Stimulated activated CD8-positive, alpha-beta memory T cell treated with anti-CD3 and anti-CD28 coated beads, Interleukin-7, amount 100 ng/mL, for 24 hours (primary cell): Measurements from ENCODE around the gene PGGHG.
"Not testable (repeated sequence)": the region's sequence is repeated elsewhere in the genome, so short reads cannot be mapped to it uniquely, and the experiment has no call there.

ENCODE experiments used
- DNase-seq: peaks from one replicate; pipeline ENCODE4 v3.0.0-alpha.2; 2020; ENCODE audit warnings: low read depth

Gene PGGHG

DNA sequence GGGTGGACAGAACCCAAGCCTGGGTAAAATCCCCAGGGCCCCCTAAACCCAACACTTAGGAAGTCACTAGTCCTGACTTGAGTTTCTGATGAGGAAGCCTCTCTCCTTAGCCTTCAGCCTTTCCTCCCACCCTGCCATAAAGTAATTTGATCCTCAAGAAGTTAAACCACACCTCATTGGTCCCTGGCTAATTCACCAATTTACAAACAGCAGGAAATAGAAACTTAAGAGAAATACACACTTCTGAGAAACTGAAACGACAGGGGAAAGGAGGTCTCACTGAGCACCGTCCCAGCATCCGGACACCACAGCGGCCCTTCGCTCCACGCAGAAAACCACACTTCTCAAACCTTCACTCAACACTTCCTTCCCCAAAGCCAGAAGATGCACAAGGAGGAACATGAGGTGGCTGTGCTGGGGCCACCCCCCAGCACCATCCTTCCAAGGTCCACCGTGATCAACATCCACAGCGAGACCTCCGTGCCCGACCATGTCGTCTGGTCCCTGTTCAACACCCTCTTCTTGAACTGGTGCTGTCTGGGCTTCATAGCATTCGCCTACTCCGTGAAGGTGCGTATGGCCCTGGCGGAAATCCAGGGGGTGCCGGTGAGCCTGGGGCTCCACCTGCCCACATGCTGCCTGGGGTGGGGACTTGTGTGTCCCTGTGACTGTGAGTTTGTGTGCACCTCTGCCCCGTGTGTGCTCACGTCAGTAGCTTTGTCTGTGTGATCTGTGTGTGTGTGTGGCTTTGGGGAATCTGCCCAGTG, 25.0 kb downstream of the PGGHG start, which contains the start of gene IFITM1:
Gene IFITM1, plus strand, starts transcription at position 254 of the 767 bp plus-strand sequence. Its CDS starts 131 bp downstream, at position 385.
- DNase-seq: no peak

DNA sequence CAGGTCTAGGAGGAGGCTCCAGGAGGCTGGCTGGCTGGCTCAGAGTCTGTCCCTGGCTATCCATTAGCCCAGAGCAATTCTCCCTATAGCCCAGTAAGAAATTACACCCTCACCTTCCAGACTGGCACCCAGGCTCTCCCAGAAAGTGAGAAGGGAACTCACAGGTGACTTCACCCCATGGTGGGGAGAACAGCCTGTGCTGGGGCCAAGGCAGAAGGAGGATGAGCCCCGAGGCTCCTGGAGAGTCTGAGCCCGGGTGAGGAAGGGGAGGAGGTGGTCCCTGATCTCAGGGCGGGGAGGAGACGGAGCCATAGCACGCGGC, 25.6 kb downstream of the PGGHG start:
- DNase-seq: not testable (repeated sequence)

DNA sequence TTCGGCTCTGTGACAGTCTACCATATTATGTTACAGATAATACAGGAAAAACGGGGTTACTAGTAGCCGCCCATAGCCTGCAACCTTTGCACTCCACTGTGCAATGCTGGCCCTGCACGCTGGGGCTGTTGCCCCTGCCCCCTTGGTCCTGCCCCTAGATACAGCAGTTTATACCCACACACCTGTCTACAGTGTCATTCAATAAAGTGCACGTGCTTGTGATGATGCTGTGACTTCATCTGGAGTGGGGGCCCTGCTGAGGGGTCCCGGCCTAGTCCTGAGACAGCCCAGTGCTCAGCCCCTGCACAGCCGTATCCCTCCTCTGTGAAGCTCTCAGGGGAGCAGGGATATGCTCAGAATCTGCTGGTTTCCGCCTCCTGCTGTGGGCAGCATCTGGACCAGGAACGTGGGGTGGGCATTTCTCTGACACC, 26.1 kb downstream of the PGGHG start:
- DNase-seq: no peak

DNA sequence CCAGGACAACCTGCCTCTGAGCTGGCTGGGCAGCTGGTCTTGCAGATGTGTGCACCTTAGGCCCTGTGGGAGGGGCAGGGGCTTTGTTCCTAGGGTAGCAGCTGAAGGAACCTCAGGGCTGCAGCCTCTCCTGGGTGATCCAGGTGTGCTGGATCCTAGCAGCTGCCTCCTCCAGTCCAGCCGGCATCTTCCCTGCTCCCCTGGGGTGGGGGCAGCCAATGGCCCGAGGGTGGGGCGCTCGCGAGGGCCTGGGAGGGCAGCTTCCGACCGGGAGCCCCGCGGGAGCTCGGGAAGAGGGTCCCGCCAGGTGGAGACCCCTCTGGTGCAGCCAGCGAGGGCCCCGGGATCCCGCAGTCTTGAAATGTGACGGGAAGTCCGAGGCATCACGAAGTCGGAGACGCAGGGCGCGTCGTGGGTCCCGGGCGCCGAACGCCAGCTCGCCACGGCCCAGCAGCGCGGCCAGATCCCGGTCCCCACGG, 26.6 kb downstream of the PGGHG start:
- no peak for DNase-seq

DNA sequence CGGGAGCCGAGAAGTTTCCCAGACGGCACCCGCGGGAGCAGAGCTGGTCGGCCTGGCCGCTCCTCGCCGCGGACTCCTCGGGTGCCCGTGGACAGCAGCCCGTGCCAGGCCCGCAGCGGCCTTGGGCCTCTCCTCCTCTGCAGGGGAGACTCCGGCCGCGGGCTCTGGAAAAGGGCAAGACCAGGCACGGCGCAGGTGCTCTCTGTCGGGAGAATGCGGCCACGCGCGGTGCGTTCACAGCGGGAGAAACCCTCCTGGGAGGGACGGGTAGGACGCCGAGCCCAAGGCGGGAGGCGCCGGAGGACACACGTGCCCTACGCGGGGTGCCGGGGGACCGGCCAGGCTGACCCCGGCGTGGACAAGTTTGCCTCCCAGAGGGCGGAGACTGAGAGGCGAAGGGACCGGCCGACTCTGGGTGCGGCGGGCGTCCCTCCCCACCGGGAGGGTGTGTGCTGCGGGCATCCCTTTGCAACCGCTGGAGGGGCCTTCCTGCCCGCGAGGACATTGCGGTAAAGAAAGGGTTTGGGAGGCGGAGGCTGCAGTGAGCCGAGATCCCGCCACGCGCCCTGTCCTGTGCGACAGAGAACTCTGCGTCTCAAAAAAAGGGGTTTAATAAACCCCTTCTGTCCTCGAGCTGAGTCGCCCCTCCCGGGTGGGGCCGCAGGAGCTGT, 27.2 kb downstream of the PGGHG start:
- no peak for DNase-seq

DNA sequence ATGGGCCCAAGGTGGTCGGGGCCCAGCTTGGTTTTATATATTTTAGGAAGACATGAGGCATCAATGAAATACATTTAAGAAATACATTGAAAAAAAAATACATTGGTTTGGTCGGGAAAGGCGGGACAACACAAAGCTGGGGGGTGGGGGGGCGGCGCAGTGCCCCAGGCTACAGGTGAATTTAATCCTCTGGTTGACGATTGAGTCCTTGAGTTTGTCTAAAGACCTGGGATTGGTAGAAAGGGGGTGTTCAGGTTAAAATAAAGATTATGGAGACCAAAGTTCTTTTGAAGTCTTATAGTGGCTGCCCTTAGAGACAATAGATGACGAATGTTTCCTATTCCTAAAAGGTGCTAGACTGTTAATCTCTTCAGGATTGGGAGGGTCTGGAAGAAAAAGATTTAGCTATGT, 28.0 kb downstream of the PGGHG start:
- DNase-seq: no peak

DNA sequence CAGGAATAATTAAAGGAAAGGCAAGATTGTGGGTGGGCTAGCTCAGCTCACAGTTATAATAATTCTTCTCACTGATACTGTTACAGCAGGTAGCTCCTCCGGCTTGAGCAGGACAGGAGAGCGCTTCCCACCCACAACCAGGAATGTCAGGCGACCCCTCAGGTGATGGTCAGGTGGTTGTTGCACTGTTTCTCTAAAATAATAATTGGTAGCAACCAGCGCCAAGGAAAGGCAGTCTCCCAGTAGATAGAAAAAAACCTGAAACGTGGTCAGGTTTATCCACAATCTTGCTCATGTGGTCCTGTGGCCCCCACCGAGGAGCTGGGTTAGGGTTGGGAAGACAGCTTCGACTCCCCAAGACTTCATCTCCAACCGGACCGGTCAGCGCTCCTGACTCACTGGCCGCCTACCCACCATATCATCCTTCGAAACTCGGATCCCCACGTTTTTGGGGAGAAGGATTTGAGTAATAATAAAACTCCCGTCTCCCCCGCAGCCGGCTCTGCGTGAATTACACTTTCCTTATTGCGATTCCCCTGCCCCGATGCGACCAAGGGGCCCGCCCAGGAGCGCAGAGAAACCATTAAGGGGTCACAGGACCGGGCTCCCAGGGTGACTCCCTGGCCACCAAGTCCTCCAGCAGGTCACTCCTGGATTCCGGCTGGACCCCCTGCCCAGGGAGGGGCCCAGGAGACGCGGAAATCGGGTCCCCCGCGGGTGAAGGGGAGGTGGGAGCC, 28.9 kb downstream of the PGGHG start:
- DNase-seq: not testable (repeated sequence)

DNA sequence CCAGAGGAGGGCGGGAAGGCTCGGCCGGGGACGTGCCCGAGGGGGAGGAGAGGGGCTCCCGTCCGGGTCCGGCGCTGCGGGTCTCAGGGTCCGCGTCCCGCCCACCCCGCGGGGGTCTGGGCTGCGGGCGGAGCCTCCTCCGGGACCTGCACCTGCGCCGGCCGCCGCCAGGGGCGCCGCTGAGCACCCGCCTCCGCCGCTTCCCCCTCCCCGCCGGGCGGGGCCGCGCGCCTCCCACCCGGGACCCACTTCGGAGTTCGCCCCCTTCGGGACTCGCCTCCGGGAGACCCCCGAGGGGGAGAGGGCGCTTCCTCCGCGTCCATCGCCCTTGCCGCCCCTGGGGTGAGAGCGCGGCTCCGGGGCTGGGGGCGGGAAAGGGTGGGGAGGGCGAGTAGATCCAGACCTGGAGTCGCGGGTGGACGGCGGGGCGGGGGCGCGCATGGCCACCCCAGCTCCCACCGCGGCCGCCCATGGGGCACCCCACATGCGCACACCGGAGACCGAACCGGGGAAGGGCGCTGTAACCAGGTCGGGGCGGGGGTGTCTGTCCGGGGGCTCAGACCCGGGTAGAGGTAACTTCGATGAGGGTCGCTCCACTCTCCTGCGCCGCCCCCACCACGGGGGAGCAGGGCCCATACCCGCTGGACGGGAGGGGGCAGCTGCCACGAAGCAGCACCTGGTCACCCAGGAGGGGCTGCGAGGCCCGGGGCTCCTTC, 29.6 kb downstream of the PGGHG start:
- not testable (repeated sequence) for DNase-seq

DNA sequence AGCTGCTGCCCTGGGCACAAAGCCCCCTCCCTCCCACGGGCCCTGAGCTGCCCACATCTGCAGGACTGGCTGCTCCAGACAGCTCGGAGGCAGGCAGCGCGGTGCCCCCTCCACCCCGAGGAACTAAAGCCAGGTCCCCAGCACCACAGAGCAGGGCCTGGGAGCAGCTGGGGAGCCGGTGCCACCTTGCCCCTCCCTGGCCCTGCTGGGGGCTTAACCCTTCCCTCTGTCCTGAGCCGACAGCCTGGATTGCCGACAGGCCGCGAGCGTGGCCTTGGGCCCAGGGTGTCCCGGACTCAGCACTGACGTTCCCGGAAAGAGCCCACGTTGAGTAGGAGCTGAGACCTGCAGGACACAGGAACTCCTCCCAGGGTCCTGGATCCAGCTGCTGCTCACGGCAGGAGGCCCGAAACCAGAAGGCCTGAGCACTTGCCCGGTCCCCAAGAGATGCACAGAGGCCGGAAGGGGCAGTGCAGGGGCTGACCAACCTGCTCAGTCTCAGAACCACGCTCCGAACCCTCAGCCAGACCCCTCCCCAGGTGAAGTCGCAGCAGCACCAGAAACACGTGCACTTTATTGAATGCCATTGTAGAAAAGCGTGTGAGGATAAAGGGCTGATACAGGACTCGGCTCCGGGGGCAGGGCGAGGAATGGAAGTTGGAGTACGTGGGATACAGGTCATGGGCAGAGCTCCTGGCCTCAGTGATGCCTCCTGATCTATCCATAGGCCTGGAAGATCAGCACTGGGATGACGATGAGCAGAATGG, 30.4 kb downstream of the PGGHG start:
- not testable (repeated sequence) for DNase-seq

DNA sequence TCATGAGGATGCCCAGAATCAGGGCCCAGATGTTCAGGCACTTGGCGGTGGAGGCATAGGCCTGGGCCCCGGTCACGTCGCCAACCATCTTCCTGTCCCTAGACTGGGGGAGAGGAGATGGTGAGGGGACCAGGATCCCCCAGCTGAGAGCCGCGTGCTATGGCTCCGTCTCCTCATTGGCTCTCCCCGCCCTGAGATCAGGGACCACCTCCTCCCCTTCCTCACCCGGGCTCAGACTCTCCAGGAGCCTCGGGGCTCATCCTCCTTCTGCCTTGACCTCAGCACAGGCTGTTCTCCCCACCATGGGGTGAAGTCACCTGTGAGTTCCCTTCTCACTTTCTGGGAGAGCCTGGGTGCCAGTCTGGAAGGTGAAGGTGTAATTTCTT, 31.0 kb downstream of the PGGHG start:
- not testable (repeated sequence) for DNase-seq

DNA sequence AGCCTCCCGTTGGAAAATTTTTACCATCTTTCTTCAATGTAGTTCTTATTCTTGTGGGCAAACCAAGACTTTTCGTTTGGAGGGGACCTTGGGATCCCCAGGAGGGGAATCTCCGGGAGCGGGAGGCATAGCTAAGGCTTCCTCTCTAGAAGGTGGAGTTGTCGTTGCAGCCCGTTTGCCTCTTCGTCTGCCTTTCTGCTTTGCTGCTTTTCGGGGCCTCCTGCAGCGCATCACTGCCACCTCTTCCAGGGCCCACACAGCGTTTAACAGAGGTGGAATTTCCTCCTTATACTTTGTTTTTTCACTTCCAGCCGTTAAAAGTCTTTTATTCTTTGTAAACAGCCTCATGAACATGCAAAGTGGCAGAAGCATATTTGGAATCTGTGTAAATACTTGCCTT, 35.2 kb downstream of the PGGHG start:
- no peak for DNase-seq

DNA sequence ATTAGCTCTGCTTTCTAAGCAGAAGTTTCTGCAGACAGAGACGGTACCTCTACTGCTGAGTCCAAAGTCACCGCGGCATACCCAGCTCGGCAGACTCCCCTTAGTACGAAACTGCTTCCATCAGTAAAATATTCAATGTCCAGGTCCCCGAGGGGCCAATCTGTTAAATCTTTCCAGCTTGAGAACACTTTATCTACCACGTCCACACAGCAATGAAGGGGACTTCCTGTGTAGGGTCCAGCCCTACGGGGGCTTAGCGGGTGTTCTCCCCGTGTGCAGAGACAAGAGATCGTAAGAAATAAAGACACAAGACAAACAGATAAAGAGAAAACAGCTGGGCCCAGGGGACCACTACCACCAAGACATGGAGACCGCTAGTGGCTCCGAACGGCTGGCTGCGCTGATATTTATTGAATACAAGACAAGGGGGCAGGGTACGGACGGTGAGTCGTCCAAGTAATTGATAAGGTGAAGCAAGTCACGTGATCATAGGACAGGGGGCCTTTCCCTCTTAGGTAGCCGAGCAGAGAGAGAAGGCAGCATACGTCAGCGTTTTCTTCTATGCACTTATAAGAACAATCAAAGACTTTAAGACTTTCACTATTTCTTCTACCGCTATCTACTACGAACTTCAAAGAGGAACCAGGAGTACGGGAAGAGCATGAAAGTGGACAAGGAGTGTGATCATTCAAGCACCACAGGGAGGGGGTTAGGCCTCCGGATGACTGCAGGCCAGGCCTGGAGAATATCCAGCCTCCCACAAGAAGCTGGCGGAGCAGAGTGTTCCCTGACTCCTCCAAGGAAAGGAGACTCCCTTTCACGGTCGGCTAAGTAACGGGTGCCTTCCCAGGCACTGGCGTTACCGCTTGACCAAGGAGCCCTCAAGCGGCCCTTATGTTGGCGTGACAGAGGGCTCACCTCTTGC, 35.9 kb downstream of the PGGHG start:
- not testable (repeated sequence) for DNase-seq

DNA sequence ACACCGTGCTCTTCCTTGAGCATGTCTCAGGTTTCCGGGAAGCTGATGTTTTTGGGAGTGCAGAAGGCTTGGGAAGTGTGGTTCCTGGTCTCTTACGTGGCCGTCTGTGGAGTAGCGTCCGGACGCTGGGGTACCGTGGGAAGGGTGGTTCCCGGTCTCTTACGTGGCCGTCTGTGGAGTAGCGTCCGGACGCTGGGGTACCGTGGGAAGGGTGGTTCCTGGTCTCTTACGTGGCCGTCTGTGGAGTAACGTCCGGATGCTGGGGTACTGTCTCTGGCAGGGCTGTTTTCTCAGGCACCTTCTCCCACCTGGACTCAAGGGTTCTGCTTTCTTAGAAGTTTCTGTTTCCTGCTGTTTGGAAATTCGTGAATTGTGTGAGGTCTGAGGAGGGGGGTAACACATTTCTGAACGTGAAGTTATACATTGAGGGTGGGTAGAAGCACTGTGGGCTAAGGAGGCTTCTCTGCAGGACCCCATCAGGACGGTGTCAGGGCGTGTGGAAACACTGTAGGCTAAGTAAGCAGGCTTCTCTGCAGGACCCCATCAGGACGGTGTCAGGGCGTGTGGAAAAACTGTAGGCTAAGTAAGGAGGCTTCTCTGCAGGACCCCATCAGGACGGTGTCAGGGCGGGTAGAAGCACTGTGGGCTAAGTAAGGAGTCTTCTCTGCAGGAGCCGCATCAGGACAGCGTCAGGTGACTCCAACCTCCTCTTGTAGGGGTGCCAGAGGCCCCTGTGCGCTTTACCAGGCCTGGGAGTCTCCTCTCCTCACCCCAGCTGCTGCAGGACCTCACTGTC, 37.1 kb downstream of the PGGHG start:
- DNase-seq: no peak

DNA sequence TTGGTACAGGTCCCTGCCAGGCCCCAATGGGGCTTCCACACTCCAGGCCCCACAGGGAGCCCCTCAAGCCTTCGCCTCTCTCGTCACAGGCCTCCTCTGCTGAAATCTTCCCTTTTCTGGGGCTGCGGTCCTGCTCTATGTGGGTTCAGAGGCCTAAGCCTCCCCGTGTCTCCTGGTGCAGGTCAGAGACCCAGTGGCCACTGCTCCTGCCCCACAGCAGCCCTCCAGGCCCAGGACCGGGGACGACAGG, 37.6 kb downstream of the PGGHG start:
- no peak for DNase-seq

DNA sequence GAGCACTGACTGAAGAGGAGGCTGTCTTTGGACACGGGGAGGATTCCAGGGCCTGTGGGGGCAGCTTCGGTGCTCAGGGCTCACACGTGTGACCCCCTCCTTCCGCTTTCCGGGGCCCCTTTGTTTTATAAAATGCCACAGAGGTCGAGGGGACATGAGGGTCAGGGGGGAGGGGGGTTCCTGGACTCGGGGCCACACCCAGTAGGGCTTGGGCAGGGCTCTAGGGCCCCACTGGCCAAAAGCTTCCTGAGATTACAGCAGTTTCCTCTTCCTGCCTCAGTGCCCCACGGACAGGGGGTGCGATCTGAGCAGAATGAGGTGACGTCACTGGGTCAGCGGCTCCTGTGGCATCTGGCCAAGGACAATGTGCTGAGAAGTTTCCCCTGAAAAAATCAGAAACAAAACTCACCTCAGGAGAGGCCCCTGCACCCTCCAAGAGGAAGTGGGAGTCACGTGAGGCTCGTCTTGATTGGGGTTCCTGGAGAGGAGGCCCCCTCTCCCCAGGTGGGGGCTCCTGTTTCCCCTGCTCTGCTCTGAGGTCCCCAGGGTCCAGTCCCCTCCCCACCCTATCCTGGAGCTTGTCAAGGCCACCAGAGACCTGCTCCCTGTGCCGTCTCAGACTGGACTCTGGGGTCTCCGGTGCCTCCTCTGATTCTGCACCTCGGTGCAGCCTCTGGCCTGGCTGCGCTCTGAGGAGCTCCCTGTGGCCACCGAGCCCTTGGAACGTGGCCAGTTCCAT, 38.1 kb downstream of the PGGHG start:
- no peak for DNase-seq

DNA sequence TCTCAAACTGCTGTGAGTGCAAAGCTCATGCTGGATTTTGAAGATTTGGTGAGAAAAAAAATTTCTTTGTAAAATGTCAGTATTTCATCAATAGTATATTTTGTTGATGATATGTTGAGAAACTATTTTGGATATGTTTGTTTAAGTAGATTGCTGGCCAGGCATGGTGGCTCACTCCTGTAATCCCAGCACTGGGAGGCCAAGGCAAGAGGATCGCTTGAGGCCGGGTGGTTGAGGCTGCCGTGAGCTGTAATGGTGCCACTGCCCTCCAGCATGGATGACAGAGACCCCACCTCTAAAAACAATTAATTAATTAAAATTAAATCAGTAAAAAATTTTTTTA, 38.6 kb downstream of the PGGHG start:
- DNase-seq: no peak

DNA sequence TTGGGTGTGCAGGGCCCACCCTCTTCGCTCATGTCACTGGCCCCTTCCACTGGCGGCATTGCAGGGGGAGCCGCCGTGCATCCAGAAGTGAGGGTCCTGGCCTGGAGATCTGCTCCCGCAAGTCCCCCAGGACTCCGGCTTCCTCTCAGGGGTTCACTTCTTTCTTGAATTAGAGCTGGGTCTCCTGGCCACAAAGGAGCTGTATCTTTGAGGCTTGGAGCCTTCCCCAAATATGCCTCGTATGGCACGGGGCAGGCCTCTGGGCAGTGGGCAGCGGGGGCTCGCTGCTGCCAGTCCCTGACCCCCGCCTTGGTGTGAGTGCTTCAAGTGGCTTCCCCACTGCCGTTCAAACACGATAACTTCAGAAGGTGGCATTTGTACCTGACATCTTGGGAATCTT, 39.1 kb downstream of the PGGHG start:
- no peak for DNase-seq

DNA sequence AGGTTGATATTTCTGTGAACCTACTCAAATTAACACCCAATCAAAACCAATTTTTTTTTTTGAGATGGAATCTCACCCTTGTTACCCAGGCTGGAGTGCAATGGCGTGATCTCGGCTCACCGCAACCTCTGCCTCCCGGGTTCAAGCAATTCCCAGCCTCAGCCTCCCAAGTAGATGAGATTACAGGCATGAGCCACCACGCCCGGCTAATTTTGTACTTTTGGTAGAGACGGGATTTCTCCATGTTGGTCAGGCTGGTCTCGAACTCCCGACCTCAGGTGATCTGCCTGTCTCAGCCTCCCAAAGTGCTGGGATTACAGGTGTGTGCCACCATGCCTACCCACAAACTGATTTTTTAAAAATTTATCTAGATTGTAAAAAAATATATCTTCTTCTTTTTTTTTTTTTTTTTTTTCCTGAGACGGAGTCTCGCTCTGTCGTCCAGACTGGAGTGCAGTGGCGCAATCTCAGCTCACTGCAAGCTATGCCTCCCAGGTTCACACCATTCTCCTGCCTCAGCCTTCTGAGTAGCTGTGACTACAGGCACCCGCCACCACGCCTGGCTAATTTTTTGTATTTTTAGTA, 39.7 kb downstream of the PGGHG start:
- not testable (repeated sequence) for DNase-seq

DNA sequence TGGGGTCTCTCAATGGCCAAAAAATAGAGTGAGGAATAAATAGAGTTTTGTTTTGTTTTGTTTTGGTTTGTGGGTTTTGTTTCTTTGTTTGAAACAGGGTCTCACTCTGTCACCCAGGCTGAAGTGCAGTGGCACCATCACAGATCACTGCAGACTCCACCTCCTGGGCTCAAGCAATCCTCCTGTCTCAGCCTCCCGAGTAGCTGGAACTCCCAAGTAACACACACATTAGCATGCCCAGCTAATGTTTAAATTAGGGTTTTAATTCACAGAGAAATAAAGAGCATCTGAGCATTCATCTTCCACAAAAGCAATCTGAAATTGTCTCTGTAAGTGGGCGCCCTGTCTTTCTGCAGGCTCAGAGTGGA, 40.9 kb downstream of the PGGHG start:
- no peak for DNase-seq
